HepG2 (cell line): ENCODE results near the gene CFAP73. TPM values are rescaled to one million over a fixed set of nuclear protein-coding genes. Genes with fewer than 3 reads are reported as not detected.

Experiments
- AGO1 ChIP-seq: fragments of 200-400 bp; formaldehyde crosslinking; IDR thresholded peaks from 2 replicates; pipeline ENCODE4 v1.6.1; 2017; ENCODE audit warnings: mild to moderate bottlenecking, low read depth, low read length, moderate library complexity; ENCODE audit not compliant: poor library complexity, severe bottlenecking
- BATF2 ChIP-seq: sonication (generic); formaldehyde crosslinking; IDR thresholded peaks from 2 replicates; pipeline ENCODE4 v1.8.0; 2022; ENCODE audit warnings: mild to moderate bottlenecking, missing genetic modification reagents, moderate library complexity
- CREM ChIP-seq, 2 experiments: sonication (generic) in 1 of 2; formaldehyde crosslinking in 1 of 2; IDR thresholded peaks; 2 replicates each; pipeline versions ENCODE4 v1.4.0 to v1.6.1; 2016 to 2020; ENCODE audit warnings: antibody characterized with exemption in 1 of 2, mild to moderate bottlenecking in 1 of 2, missing genetic modification reagents in 1 of 2
- HNF4G ChIP-seq, 2 experiments: sonication (generic) in 1 of 2; formaldehyde crosslinking in 1 of 2; IDR thresholded peaks; 2 replicates each; pipeline versions ENCODE4 v1.4.0 to v1.6.1; 2011 to 2020; ENCODE audit warnings: borderline replicate concordance in 2 of 2, low read depth in 2 of 2, mild to moderate bottlenecking in 2 of 2, low read length in 1 of 2, missing genetic modification reagents in 1 of 2, moderate library complexity in 1 of 2
- KLF6 ChIP-seq: IDR thresholded peaks from 2 replicates; pipeline ENCODE4 v1.8.0; 2016; ENCODE audit warnings: missing biosample characterization, missing genetic modification reagents
- SAP130 ChIP-seq: IDR thresholded peaks from 2 replicates; pipeline ENCODE4 v1.6.1; 2016; ENCODE audit warnings: low read depth
- SP1 ChIP-seq, 2 experiments: fragments of 450-650 bp in 1 of 2; sonication (generic) in 1 of 2; formaldehyde crosslinking in 1 of 2; IDR thresholded peaks; 2 replicates each; pipeline versions ENCODE4 v1.4.0 to v1.6.1; 2016 to 2020; ENCODE audit warnings: missing genetic modification reagents in 1 of 2
- USF2 ChIP-seq, 2 experiments: sonication (generic) in 1 of 2; formaldehyde crosslinking in 1 of 2; IDR thresholded peaks; 2 replicates each; pipeline versions ENCODE4 v1.5.1 to v1.6.1; 2011 to 2020; ENCODE audit warnings: borderline replicate concordance in 1 of 2, low read depth in 1 of 2, low read length in 1 of 2, mild to moderate bottlenecking in 1 of 2, missing genetic modification reagents in 1 of 2, moderate library complexity in 1 of 2
- ZNF18 ChIP-seq: sonication (generic); formaldehyde crosslinking; IDR thresholded peaks from 2 replicates; pipeline ENCODE4 v1.8.0; 2022; ENCODE audit warnings: mild to moderate bottlenecking, missing genetic modification reagents; ENCODE audit not compliant: insufficient replicate concordance
- ZNF430 ChIP-seq: sonication (generic); formaldehyde crosslinking; IDR thresholded peaks from 2 replicates; pipeline ENCODE4 v1.9.0; 2021; ENCODE audit warnings: mild to moderate bottlenecking, missing genetic modification reagents
- ZNF484 ChIP-seq: sonication (generic); formaldehyde crosslinking; IDR thresholded peaks from 2 replicates; pipeline ENCODE4 v1.5.1; 2020; ENCODE audit warnings: mild to moderate bottlenecking, low read depth, missing genetic modification reagents, borderline replicate concordance
- ZNF672 ChIP-seq: sonication (generic); formaldehyde crosslinking; IDR thresholded peaks from 2 replicates; pipeline ENCODE4 v1.8.1; 2022; ENCODE audit warnings: missing genetic modification reagents
- ZNF737 ChIP-seq: sonication (generic); formaldehyde crosslinking; IDR thresholded peaks from 2 replicates; pipeline ENCODE4 v1.5.0; 2020; ENCODE audit warnings: missing genetic modification reagents, mild to moderate bottlenecking, borderline replicate concordance
- polyA plus RNA-seq, 8 experiments: library from polyadenylated mRNA; depleted of rRNA in 3 of 8; stranded (reverse) in 7 of 8; unstranded in 1 of 8; fragments of >200 nt; fragmentation: Illumina TruSeq in 4 of 8; extraction: Trizol in 4 of 8; gene quantifications; 2 replicates each; pipeline versions ENCODE4 v1.2.1 to v1.2.3, GENCODE V29; 2011 to 2016; ENCODE audit warnings: low read depth in 4 of 8, missing spikeins in 1 of 8, mixed read lengths in 1 of 8; ENCODE audit not compliant: insufficient read depth in 1 of 8
- total RNA-seq, 5 experiments: library from RNA; depleted of rRNA; stranded (reverse); fragments of >200 nt; fragmentation: Illumina TruSeq; extraction: Trizol; gene quantifications; 2 replicates each; pipeline ENCODE4 v1.2.3, GENCODE V29; 2016; ENCODE audit warnings: low read depth in 1 of 5
- TF ChIP-seq, protein P1 (sequence below): sonication (generic); formaldehyde crosslinking; IDR thresholded peaks from 2 replicates; pipeline ENCODE4 v1.4.0; 2020; ENCODE audit warnings: mild to moderate bottlenecking, missing genetic modification reagents
- TF ChIP-seq, protein P2 (sequence below): sonication (generic); formaldehyde crosslinking; IDR thresholded peaks from 2 replicates; pipeline ENCODE4 v1.5.0; 2020; ENCODE audit warnings: mild to moderate bottlenecking, missing genetic modification reagents
- TF ChIP-seq, protein P3 (sequence below): fragments of 450-650 bp; IDR thresholded peaks from 2 replicates; pipeline ENCODE4 v1.6.1; 2016

Gene CFAP73
- total and polyA plus RNA-seq, 2 of the 13 experiments (the other 11 are each of a cell fraction or from before 2014, with no cell fraction given): not detected

GRCh38 chr12:113185180-113186032 is 35.9 kb downstream of the CFAP73 start, which contains the start of the genes DDX54 and RITA1 (continued):
- TF ChIP-seq SAP130 (CRISPR knock-in tag) (peak; percentile 88), ZNF672 (CRISPR knock-in tag) (no peak; the same call in 1 of the 2 replicates), SP1 (IDR thresholded peaks at IDR 0.05) (no peak), SP1 (CRISPR knock-in tag; IDR thresholded peaks at IDR 0.05) (peak; percentile 88), AGO1 (no peak), ZNF430 (CRISPR knock-in tag) (peak; percentile 48), ZNF484 (CRISPR knock-in tag) (peak; percentile 83; the same call in 1 of the 2 replicates), BATF2 (CRISPR knock-in tag) (0 out of 2 replicates have a peak, but pooled peaks have one; percentile 85), KLF6 (CRISPR knock-in tag) (no peak), USF2 (IDR thresholded peaks at IDR 0.05; ENCODE audit: low read depth, low read length) (peak; percentile 94), USF2 (CRISPR knock-in tag; IDR thresholded peaks at IDR 0.05; ENCODE audit: borderline replicate concordance) (peak; percentile 96; the same call in 1 of the 2 replicates), CREM (IDR thresholded peaks at IDR 0.05) (no peak; the same call in 1 of the 2 replicates), CREM (CRISPR knock-in tag; IDR thresholded peaks at IDR 0.05) (no peak), ZNF18 (CRISPR knock-in tag) (peak; percentile 30), ZNF737 (CRISPR knock-in tag) (no peak; the same call in 1 of the 2 replicates), HNF4G (IDR thresholded peaks at IDR 0.05; ENCODE audit: borderline replicate concordance, low read depth, low read length) (no peak; the same call in 1 of the 2 replicates), HNF4G (CRISPR knock-in tag; IDR thresholded peaks at IDR 0.05; ENCODE audit: borderline replicate concordance, low read depth) (peak; percentile 61; the same call in 1 of the 2 replicates)
- TF ChIP-seq, protein P1, sequence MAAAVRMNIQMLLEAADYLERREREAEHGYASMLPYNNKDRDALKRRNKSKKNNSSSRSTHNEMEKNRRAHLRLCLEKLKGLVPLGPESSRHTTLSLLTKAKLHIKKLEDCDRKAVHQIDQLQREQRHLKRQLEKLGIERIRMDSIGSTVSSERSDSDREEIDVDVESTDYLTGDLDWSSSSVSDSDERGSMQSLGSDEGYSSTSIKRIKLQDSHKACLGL: peak; percentile 98
- TF ChIP-seq, protein P2, sequence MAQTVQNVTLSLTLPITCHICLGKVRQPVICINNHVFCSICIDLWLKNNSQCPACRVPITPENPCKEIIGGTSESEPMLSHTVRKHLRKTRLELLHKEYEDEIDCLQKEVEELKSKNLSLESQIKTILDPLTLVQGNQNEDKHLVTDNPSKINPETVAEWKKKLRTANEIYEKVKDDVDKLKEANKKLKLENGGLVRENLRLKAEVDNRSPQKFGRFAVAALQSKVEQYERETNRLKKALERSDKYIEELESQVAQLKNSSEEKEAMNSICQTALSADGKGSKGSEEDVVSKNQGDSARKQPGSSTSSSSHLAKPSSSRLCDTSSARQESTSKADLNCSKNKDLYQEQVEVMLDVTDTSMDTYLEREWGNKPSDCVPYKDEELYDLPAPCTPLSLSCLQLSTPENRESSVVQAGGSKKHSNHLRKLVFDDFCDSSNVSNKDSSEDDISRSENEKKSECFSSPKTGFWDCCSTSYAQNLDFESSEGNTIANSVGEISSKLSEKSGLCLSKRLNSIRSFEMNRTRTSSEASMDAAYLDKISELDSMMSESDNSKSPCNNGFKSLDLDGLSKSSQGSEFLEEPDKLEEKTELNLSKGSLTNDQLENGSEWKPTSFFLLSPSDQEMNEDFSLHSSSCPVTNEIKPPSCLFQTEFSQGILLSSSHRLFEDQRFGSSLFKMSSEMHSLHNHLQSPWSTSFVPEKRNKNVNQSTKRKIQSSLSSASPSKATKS: peak; percentile 92
- TF ChIP-seq, protein P3, sequence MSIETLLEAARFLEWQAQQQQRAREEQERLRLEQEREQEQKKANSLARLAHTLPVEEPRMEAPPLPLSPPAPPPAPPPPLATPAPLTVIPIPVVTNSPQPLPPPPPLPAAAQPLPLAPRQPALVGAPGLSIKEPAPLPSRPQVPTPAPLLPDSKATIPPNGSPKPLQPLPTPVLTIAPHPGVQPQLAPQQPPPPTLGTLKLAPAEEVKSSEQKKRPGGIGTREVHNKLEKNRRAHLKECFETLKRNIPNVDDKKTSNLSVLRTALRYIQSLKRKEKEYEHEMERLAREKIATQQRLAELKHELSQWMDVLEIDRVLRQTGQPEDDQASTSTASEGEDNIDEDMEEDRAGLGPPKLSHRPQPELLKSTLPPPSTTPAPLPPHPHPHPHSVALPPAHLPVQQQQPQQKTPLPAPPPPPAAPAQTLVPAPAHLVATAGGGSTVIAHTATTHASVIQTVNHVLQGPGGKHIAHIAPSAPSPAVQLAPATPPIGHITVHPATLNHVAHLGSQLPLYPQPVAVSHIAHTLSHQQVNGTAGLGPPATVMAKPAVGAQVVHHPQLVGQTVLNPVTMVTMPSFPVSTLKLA: peak; percentile 66
